Limb (tissue), 2 donors: ENCODE measurements around the gene TARBP1.
"Not testable (repeated sequence)": the region's sequence is repeated elsewhere in the genome, so short reads cannot be mapped to it uniquely, and the experiment has no call there.

Source experiments
- DNase-seq, 2 donors: peaks; one replicate each; pipeline ENCODE4 v3.0.0-alpha.2; 2016; ENCODE audit errors: extremely low spot score in 2 of 2

TARBP1 gene

GRCh38 chr1:234437423-234438171 lies 41.4 kb downstream of the TARBP1 start:
- DNase-seq: no peak

GRCh38 chr1:234435620-234436019 lies 43.4 kb downstream of the TARBP1 start:
- DNase-seq: peak in 1 of 2 donors; percentile 14

GRCh38 chr1:234434706-234435105 lies 44.3 kb downstream of the TARBP1 start:
- DNase-seq: no peak

- DNase-seq: no peak
These were observed 45.3 kb downstream of the TARBP1 start for GRCh38 chr1:234433563-234434285.

- DNase-seq: no peak
These were observed 47.7 kb downstream of the TARBP1 start for GRCh38 chr1:234431255-234431654.

GRCh38 chr1:234430691-234431090 lies 48.3 kb downstream of the TARBP1 start:
- no peak for DNase-seq

GRCh38 chr1:234429434-234429806 lies 49.6 kb downstream of the TARBP1 start:
- no peak for DNase-seq

GRCh38 chr1:234427950-234428646 lies 50.9 kb downstream of the TARBP1 start:
- DNase-seq: no peak

- DNase-seq: no peak
These were observed 65.0 kb downstream of the TARBP1 start for GRCh38 chr1:234413990-234414389.

- DNase-seq: no peak
These were observed 65.5 kb downstream of the TARBP1 start for GRCh38 chr1:234413485-234413884.

- no peak for DNase-seq
These were observed 66.1 kb downstream of the TARBP1 start for GRCh38 chr1:234412830-234413229.

- no peak for DNase-seq
These were observed 69.7 kb downstream of the TARBP1 start for GRCh38 chr1:234409328-234409727.

GRCh38 chr1:234408757-234409156 lies 70.2 kb downstream of the TARBP1 start:
- no peak for DNase-seq

GRCh38 chr1:234406871-234407270 lies 72.1 kb downstream of the TARBP1 start:
- no peak for DNase-seq

- DNase-seq: no peak
These were observed 73.3 kb downstream of the TARBP1 start for GRCh38 chr1:234405676-234406075.

GRCh38 chr1:234402939-234403338 lies 76.0 kb downstream of the TARBP1 start:
- no peak for DNase-seq

GRCh38 chr1:234401658-234402057 lies 77.3 kb downstream of the TARBP1 start:
- DNase-seq: no peak

- no peak for DNase-seq
These were observed 78.2 kb downstream of the TARBP1 start for GRCh38 chr1:234400773-234401172.

- not testable (repeated sequence) for DNase-seq
These were observed 79.5 kb downstream of the TARBP1 start for GRCh38 chr1:234399515-234399914.

- DNase-seq: no peak
These were observed 80.1 kb downstream of the TARBP1 start for GRCh38 chr1:234398849-234399381.

- no peak for DNase-seq
These were observed 81.2 kb downstream of the TARBP1 start for GRCh38 chr1:234397732-234398131.

GRCh38 chr1:234396871-234397270 lies 82.1 kb downstream of the TARBP1 start:
- no peak for DNase-seq
